OCI-LY3 (cell line): ENCODE measurements around the gene IPO11.

Source experiments
- CTCF ChIP-seq: fragments of 200-600, 300-600 bp; sonication (generic); IDR thresholded peaks from 2 replicates; pipeline ENCODE4 v1.5.1; 2014; ENCODE audit warnings: antibody characterized with exemption, low read length, low read depth
- EZH2phosphoT487 ChIP-seq: fragments of 200-600 bp; shearing (Covaris generic); IDR thresholded peaks from 2 replicates; pipeline ENCODE4 v1.6.1; 2018; ENCODE audit warnings: antibody characterized with exemption, mixed run types, low read depth

GRCh38 chr5:62489471-62489870 lies 76.9 kb downstream of the IPO11 start:
- TF ChIP-seq CTCF (no peak), EZH2phosphoT487 (no peak)
